Body of pancreas (tissue), 4 donors: Measurements from ENCODE around the gene OMA1.

Experiments used
- CTCF ChIP-seq, 7 experiments: fragments of 450-650 bp in 4 of 7; fragments of 200-600 bp in 3 of 7; sonication (generic) in 3 of 7; IDR thresholded peaks; one replicate each; pipeline ENCODE4 v1.5.1; 2016 to 2019; ENCODE audit warnings: antibody characterized with exemption in 7 of 7
- POLR2A ChIP-seq, 3 donors: fragments of 450-650 bp; IDR thresholded peaks; one replicate each; pipeline ENCODE4 v1.6.1; 2016; ENCODE audit warnings: antibody characterized with exemption in 3 of 3, mild to moderate bottlenecking in 2 of 3

GRCh38 chr1:58431901-58432620 lies 114.5 kb downstream of the OMA1 start:
- no peak for TF ChIP-seq CTCF (IDR thresholded peaks at IDR 0.05)
- TF ChIP-seq POLR2A (IDR thresholded peaks at IDR 0.05): no peak
